A549 (cell line): ENCODE measurements around the gene GSTM5. TPM values are rescaled to one million over a fixed set of nuclear protein-coding genes. Genes with fewer than 3 reads are reported as not detected.
A peak's percentile ranks its signal among the peaks of the same experiment; 100 is the strongest.
"Not testable (repeated sequence)": the region's sequence is repeated elsewhere in the genome, so short reads cannot be mapped to it uniquely, and the experiment has no call there.

Experiments used
- ATAC-seq, 2 experiments: fragments of 200-7000 bp in 1 of 2; fragments of >200 bp in 1 of 2; cut with Nextera tagmentation in 1 of 2; cut with Tn5 transposase in 1 of 2; 3 replicates each; pipeline versions ENCODE4 v1.8.0 to v1.9.1; 2018 to 2020; ENCODE audit warnings: mild to moderate bottlenecking in 1 of 2, moderate library complexity in 1 of 2
- CTCF ChIA-PET: fragments of 300-600 bp; sonication (Branson Sonifier 250); formaldehyde crosslinking; extraction: SDS; loops from one replicate; lab custom pipeline; 2021; ENCODE audit warnings: antibody characterized with exemption, inconsistent platforms; lab: Yijun Ruan, JAX
- POLR2A ChIA-PET: fragments of 350-600 bp; formaldehyde crosslinking; extraction: SDS; loops from one replicate; lab custom pipeline; 2021; ENCODE audit warnings: antibody characterized with exemption, inconsistent platforms; lab: Yijun Ruan, JAX
- DNase-seq, 2 experiments: peaks; one replicate each; pipeline versions ENCODE4 v3.0.0 to v3.0.0-alpha.2; 2011 to 2016; ENCODE audit warnings: low read depth in 1 of 2, low spot score in 1 of 2
- FAIRE-seq: peaks from 2 replicates; lab custom pipeline; 2011; peaks lifted over from hg19 to GRCh38; lab: Jason Lieb, UNC
- H3K27ac ChIP-seq, 2 experiments: fragments of >200 bp; sonication (Bioruptor Twin); formaldehyde crosslinking; 3 replicates each; pipeline ENCODE4 v1.5.1; 2016 to 2017
- H3K4me1 ChIP-seq: fragments of >200 bp; sonication (Bioruptor Twin); formaldehyde crosslinking; 3 replicates; pipeline ENCODE4 v1.6.1; 2016
- H3K4me2 ChIP-seq: fragments of >200 bp; sonication (Bioruptor Twin); formaldehyde crosslinking; 3 replicates; pipeline ENCODE4 v1.6.1; 2016
- H3K4me3 ChIP-seq: fragments of >200 bp; sonication (Bioruptor Twin); formaldehyde crosslinking; 3 replicates; pipeline ENCODE4 v1.5.1; 2016
- H3K9me3 ChIP-seq: fragments of >200 bp; sonication (Bioruptor Twin); formaldehyde crosslinking; 3 replicates; pipeline ENCODE4 v1.6.1; 2016
- ATOH8 ChIP-seq: fragments of 250-450 bp; sonication (Bioruptor Pico); IDR thresholded peaks from 2 replicates; pipeline ENCODE4 v1.5.0; 2020; ENCODE audit warnings: low read depth, mild to moderate bottlenecking, moderate library complexity
- BHLHE40 ChIP-seq: IDR thresholded peaks from 2 replicates; pipeline ENCODE4 v1.6.1; 2012; ENCODE audit warnings: low read depth, low read length, inconsistent platforms
- CEBPB ChIP-seq, 2 experiments: fragments of >200 bp in 1 of 2; sonication (Bioruptor Twin) in 1 of 2; formaldehyde crosslinking in 1 of 2; IDR thresholded peaks; 2 replicates each; pipeline ENCODE4 v1.6.1; 2012 to 2016
- CHD4 ChIP-seq: fragments of 200-600 bp; sonication (generic); IDR thresholded peaks from 2 replicates; pipeline ENCODE4 v1.6.1; 2016; ENCODE audit warnings: antibody characterized with exemption, mild to moderate bottlenecking, borderline replicate concordance
- E2F6 ChIP-seq: IDR thresholded peaks from 2 replicates; pipeline ENCODE4 v1.6.1; 2012; ENCODE audit warnings: low read depth, borderline replicate concordance
- EHMT2 ChIP-seq: fragments of 200-600 bp; sonication (generic); IDR thresholded peaks from 2 replicates; pipeline ENCODE4 v1.6.1; 2016; ENCODE audit warnings: antibody characterized with exemption, low read depth, mild to moderate bottlenecking, moderate library complexity
- EP300 ChIP-seq, 2 experiments: fragments of >200 bp; sonication (Bioruptor Twin); formaldehyde crosslinking; IDR thresholded peaks; 2 replicates in 1 of 2; 3 replicates in 1 of 2; pipeline ENCODE4 v1.6.1; 2016 to 2017
- FOSL2 ChIP-seq, 2 experiments: fragments of 450-650 bp in 1 of 2; fragments of >200 bp in 1 of 2; sonication (Bioruptor Twin) in 1 of 2; formaldehyde crosslinking; IDR thresholded peaks; 2 replicates each; pipeline versions ENCODE4 v1.5.0 to v1.6.1; 2016 to 2020; ENCODE audit warnings: mild to moderate bottlenecking in 1 of 2, moderate library complexity in 1 of 2
- FOXS1 ChIP-seq: fragments of 250-450 bp; sonication (Bioruptor Pico); IDR thresholded peaks from 2 replicates; pipeline ENCODE4 v1.5.0; 2020; ENCODE audit warnings: mild to moderate bottlenecking, moderate library complexity
- GATA3 ChIP-seq: IDR thresholded peaks from 2 replicates; pipeline ENCODE4 v1.6.1; 2012; ENCODE audit warnings: borderline replicate concordance
- HDAC2 ChIP-seq: fragments of 200-600 bp; sonication (generic); IDR thresholded peaks from 2 replicates; pipeline ENCODE4 v1.6.1; 2016
- HES2 ChIP-seq: fragments of >200 bp; sonication (Bioruptor Twin); formaldehyde crosslinking; IDR thresholded peaks from 2 replicates; pipeline ENCODE4 v1.6.1; 2016
- HEYL ChIP-seq: fragments of 250-450 bp; sonication (Bioruptor Pico); IDR thresholded peaks from 2 replicates; pipeline ENCODE4 v1.8.0; 2021; ENCODE audit warnings: mild to moderate bottlenecking, moderate library complexity
- JUN ChIP-seq, 2 experiments: fragments of >200 bp; sonication (Bioruptor Twin); formaldehyde crosslinking; IDR thresholded peaks; 2 replicates in 1 of 2; 3 replicates in 1 of 2; pipeline ENCODE4 v1.6.1; 2016 to 2017
- JUNB ChIP-seq: fragments of >200 bp; sonication (Bioruptor Twin); formaldehyde crosslinking; IDR thresholded peaks from 2 replicates; pipeline ENCODE4 v1.6.1; 2016
- PBX3 ChIP-seq: IDR thresholded peaks from 2 replicates; pipeline ENCODE4 v1.6.1; 2012
- PHF8 ChIP-seq: fragments of 200-600 bp; sonication (generic); IDR thresholded peaks from 2 replicates; pipeline ENCODE4 v1.6.1; 2016; ENCODE audit warnings: low read depth, mild to moderate bottlenecking, antibody characterized with exemption, moderate library complexity, borderline replicate concordance
- POLR2AphosphoS2 ChIP-seq: conservative IDR thresholded peaks from 2 replicates; pipeline ENCODE4 v1.6.1; 2012; ENCODE audit warnings: low read length, improper control_type of control experiment, inconsistent platforms
- RARB ChIP-seq: fragments of 250-450 bp; sonication (Bioruptor Pico); IDR thresholded peaks from 2 replicates; pipeline ENCODE4 v1.8.0; 2021; ENCODE audit warnings: mild to moderate bottlenecking, moderate library complexity
- RFX5 ChIP-seq: fragments of 450-650 bp; IDR thresholded peaks from 2 replicates; pipeline ENCODE4 v1.7.1; 2014; ENCODE audit warnings: antibody characterized with exemption, mild to moderate bottlenecking, moderate library complexity
- RNF2 ChIP-seq: fragments of 200-600 bp; sonication (generic); IDR thresholded peaks from 2 replicates; pipeline ENCODE4 v1.6.1; 2016; ENCODE audit warnings: low read depth, mild to moderate bottlenecking, antibody characterized with exemption, moderate library complexity, borderline replicate concordance
- TP53 ChIP-seq: fragments of 250-450 bp; sonication (Bioruptor Pico); IDR thresholded peaks from 2 replicates; pipeline ENCODE4 v1.5.0; 2021; ENCODE audit warnings: mild to moderate bottlenecking, moderate library complexity
- USF2 ChIP-seq: fragments of 450-650 bp; IDR thresholded peaks from 2 replicates; pipeline ENCODE4 v1.6.1; 2014; ENCODE audit warnings: antibody characterized with exemption
- ZC3H11A ChIP-seq: fragments of 450-650 bp; IDR thresholded peaks from 2 replicates; pipeline ENCODE4 v1.6.1; 2014; ENCODE audit warnings: antibody characterized with exemption, mild to moderate bottlenecking
- WGBS: methylation state at CpG from one replicate; pipeline ENCODE4 v1.1.6; 2017; ENCODE audit errors: missing lambda C conversion rate; 5-methylcytosine and 5-hydroxymethylcytosine counted together
- polyA plus RNA-seq, 4 experiments: library from polyadenylated mRNA; depleted of rRNA in 3 of 4; stranded (reverse); fragments of >200 nt; fragmentation: RNase III in 1 of 4; extraction: RNeasy Plus Mini Kit Qiagen cat#74134 plus additional on column Dnase treatment in 1 of 4; gene quantifications; 2 replicates in 3 of 4; 3 replicates in 1 of 4; pipeline ENCODE4 v1.2.3, GENCODE V29; 2011 to 2017

GSTM5 gene
- polyA plus RNA-seq, 2 of the 4 experiments (the other 2 are of a cell fraction): not detected

- DNase-seq (no peak), ATAC-seq (peak; percentile 58 to 63)
- Histone ChIP-seq H3K4me3 (peak within 1 kb of the TSS; percentile 60), H3K4me1 (no peaks in the 10 kb centered on the region), H3K4me2 (peak within 1 kb of the TSS; percentile 94)
- WGBS: 22% methylated on average over 10 of the region's 10 CpGs
- TF ChIP-seq HEYL (CRISPR knock-in tag) (no peak), E2F6 (no peak), HDAC2 (no peak), FOXS1 (no peak), JUNB (no peak), ZC3H11A (no peak), RARB (CRISPR knock-in tag) (no peak), EHMT2 (no peak), HES2 (no peak), FOSL2 (IDR thresholded peaks at IDR 0.05) (no peak), FOSL2 (CRISPR knock-in tag; IDR thresholded peaks at IDR 0.05) (no peak), BHLHE40 (no peak), ATOH8 (CRISPR knock-in tag) (no peak)
- TF ChIP-seq, all 56 proteins: peak for 0
- peak within 1 kb of the TSS; percentile 72 to 88 for H3K27ac ChIP-seq
- CTCF ChIA-PET: interaction anchor here (0.9 to 1.4 kb wide), 2 partner anchors 13 to 33 kb away, joined by 3 to 4 read pairs; no protein-coding TSS in a partner anchor
- FAIRE-seq: no peak
- POLR2A ChIA-PET: no interaction called here
- no peaks in the 10 kb centered on the region for H3K9me3 ChIP-seq
Observed at GRCh38 chr1:109740615-109741373, 28.7 kb downstream of the GSTM5 start, which contains the start of gene GSTM3. TSS of gene GSTM3 (minus strand) at chr1:109741038. CDS start at chr1:109740287, 751 bp downstream.

- POLR2A ChIA-PET, FAIRE-seq, H3K27ac ChIP-seq, H3K4me2 ChIP-seq, H3K4me3 ChIP-seq, H3K4me1 ChIP-seq, DNase-seq, H3K9me3 ChIP-seq, ATAC-seq: not testable (repeated sequence)
- WGBS: 31% methylated on average over 5 of the region's 10 CpGs
- CTCF ChIA-PET: interaction anchor here (1.2 to 1.5 kb wide), 2 partner anchors 28 to 105 kb away, joined by 3 to 4 read pairs; no protein-coding TSS in a partner anchor
Observed at GRCh38 chr1:109748311-109748710, 36.3 kb downstream of the GSTM5 start.

GRCh38 chr1:109749221-109749620 lies 37.2 kb downstream of the GSTM5 start:
- ATAC-seq (no peak), FAIRE-seq (no peak), DNase-seq (no peak)
- ChIA-PET POLR2A (no interaction called here), CTCF (interaction anchor here (1.0 to 1.5 kb wide), 6 partner anchors 24 to 235 kb away, joined by 3 to 5 read pairs (median 4); partner anchors contain the start of gene AHCYL1)
- Histone ChIP-seq H3K9me3 (no peaks in the 10 kb centered on the region), H3K27ac (no peak overlapping the region), H3K4me2 (no peak overlapping the region), H3K4me1 (no peaks in the 10 kb centered on the region), H3K4me3 (no peak overlapping the region)
- no peak for TF ChIP-seq JUN (IDR thresholded peaks at IDR 0.05)
- no peak for TF ChIP-seq TP53 (CRISPR knock-in tag)
- no peak for TF ChIP-seq RFX5
- no peak for TF ChIP-seq ATOH8 (CRISPR knock-in tag)
- no peak for TF ChIP-seq CHD4
- no peak for TF ChIP-seq RNF2
- no peak for TF ChIP-seq USF2
- TF ChIP-seq GATA3: no peak
- TF ChIP-seq POLR2AphosphoS2: no peak
- no peak for TF ChIP-seq E2F6
- TF ChIP-seq ZC3H11A: no peak
- TF ChIP-seq PHF8: no peak
- no peak for TF ChIP-seq FOXS1
- TF ChIP-seq EP300 (IDR thresholded peaks at IDR 0.05): no peak
- no peak for TF ChIP-seq PBX3
- TF ChIP-seq CEBPB (IDR thresholded peaks at IDR 0.05): no peak
